Measurements from ENCODE around the gene SERGEF.

DNA sequence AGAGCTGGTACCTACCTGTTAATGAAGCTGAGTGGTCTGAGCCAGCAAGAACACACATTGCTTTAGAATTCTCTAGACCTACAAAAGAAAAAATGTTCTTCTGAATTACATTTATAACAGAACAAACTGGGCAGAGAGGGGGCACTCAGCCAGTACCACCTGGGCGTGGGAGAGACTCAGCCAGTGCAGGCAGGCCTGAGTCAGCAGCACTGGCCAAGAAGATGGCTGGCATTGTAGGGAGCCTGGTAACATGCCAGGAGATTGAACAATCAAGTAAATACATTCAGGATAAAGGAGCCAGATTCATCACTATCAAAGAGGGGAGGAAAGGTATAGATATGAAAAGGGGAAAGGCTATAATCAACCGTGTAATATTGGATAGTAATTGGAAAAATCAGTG lies 19.9 kb downstream of the SERGEF start:
- TF ChIP-seq, protein P1, sequence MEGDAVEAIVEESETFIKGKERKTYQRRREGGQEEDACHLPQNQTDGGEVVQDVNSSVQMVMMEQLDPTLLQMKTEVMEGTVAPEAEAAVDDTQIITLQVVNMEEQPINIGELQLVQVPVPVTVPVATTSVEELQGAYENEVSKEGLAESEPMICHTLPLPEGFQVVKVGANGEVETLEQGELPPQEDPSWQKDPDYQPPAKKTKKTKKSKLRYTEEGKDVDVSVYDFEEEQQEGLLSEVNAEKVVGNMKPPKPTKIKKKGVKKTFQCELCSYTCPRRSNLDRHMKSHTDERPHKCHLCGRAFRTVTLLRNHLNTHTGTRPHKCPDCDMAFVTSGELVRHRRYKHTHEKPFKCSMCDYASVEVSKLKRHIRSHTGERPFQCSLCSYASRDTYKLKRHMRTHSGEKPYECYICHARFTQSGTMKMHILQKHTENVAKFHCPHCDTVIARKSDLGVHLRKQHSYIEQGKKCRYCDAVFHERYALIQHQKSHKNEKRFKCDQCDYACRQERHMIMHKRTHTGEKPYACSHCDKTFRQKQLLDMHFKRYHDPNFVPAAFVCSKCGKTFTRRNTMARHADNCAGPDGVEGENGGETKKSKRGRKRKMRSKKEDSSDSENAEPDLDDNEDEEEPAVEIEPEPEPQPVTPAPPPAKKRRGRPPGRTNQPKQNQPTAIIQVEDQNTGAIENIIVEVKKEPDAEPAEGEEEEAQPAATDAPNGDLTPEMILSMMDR (conservative IDR thresholded peaks at IDR 0.05 in 1 of 2, IDR thresholded peaks at IDR 0.05 in 1 of 2; ENCODE audit: extremely low read depth in 1 of 2, insufficient read depth in 1 of 2, low read depth in 1 of 2, low read length in 2 of 2), result no peak
- no peak for TF ChIP-seq EZH2 (IDR thresholded peaks at IDR 0.05; ENCODE audit: borderline replicate concordance, low read length)

All from mammary epithelial cell (primary cell).